HG03108 (cell line): ENCODE measurements around the gene ZNF184.
"Not testable (repeated sequence)": the region's sequence is repeated elsewhere in the genome, so short reads cannot be mapped to it uniquely, and the experiment has no call there.

Experiments used
- ATAC-seq: cut with Tn5 transposase; IDR thresholded peaks from one replicate; pipeline ENCODE4 v1.9.1; 2021; ENCODE audit warnings: moderate library complexity; ENCODE audit not compliant: unreplicated experiment

Gene ZNF184

GRCh38 chr6:27426045-27426620 is 46.8 kb downstream of the ZNF184 start:
- ATAC-seq = no peak

- not testable (repeated sequence) for ATAC-seq
Measured at GRCh38 chr6:27424851-27425250, 48.1 kb downstream of the ZNF184 start.

GRCh38 chr6:27422651-27423332 is 50.1 kb downstream of the ZNF184 start:
- no peak for ATAC-seq

GRCh38 chr6:27419363-27419762 is 53.5 kb downstream of the ZNF184 start:
- no peak for ATAC-seq

GRCh38 chr6:27415898-27416297 is 57.0 kb downstream of the ZNF184 start:
- ATAC-seq = no peak

GRCh38 chr6:27414996-27415395 is 57.9 kb downstream of the ZNF184 start:
- no peak for ATAC-seq

- ATAC-seq = no peak
Measured at GRCh38 chr6:27414300-27414699, 58.6 kb downstream of the ZNF184 start.

- no peak for ATAC-seq
Measured at GRCh38 chr6:27407153-27407814, 65.6 kb downstream of the ZNF184 start.

GRCh38 chr6:27406085-27406484 is 66.8 kb downstream of the ZNF184 start:
- no peak for ATAC-seq

- no peak for ATAC-seq
Measured at GRCh38 chr6:27400877-27401642, 71.8 kb downstream of the ZNF184 start.
